Measurements from ENCODE around the gene PNMA8A. TPM values are rescaled to one million over a fixed set of nuclear protein-coding genes. Genes with fewer than 3 reads are reported as not detected.
A peak's percentile ranks its signal among the peaks of the same experiment; 100 is the strongest.

Gene PNMA8A
- total and polyA plus RNA-seq, 10 of the 15 experiments (the other 5 are each of a cell fraction or from before 2014, with no cell fraction given), result 0.02 to 0.28 (median 0.16) TPM

DNA sequence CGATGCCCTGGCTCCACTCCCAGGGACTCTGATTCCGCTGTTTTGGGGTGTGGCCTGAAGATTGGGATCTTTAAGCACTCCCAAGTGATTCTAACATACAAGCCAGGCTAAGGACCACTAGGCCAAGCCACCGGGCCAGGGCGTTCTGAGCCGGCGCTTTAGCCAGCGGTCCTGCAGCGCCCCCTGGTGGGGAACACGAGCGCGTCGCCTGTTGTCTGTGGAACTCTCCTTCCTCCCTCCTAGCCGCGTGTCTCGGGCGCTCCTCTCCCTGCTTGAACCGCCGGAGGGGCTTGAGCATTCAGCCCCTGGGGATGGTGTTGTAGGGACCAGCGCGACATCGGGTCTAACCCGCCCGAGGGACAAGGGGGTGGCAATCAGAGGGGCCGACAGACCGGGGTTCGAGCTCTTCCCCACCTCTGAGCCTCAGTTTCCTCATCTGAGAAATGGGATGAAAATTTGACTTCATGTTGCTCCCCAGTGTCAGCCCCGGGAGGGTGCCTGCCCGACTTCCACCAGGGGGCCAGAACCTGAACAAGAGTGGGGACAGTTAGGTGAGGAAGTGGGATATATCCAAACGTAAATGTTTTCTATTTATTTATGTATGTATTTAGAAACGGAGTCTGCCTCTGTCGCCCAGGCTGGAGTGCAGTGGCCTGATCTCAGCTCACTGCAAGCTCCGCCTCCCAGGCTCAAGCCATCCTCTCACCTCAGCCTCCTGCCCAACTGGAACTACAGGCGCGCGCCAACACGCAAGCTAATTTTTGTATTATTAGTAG, 42.3 kb upstream of the PNMA8A start (continued):
- TF ChIP-seq, protein P1, sequence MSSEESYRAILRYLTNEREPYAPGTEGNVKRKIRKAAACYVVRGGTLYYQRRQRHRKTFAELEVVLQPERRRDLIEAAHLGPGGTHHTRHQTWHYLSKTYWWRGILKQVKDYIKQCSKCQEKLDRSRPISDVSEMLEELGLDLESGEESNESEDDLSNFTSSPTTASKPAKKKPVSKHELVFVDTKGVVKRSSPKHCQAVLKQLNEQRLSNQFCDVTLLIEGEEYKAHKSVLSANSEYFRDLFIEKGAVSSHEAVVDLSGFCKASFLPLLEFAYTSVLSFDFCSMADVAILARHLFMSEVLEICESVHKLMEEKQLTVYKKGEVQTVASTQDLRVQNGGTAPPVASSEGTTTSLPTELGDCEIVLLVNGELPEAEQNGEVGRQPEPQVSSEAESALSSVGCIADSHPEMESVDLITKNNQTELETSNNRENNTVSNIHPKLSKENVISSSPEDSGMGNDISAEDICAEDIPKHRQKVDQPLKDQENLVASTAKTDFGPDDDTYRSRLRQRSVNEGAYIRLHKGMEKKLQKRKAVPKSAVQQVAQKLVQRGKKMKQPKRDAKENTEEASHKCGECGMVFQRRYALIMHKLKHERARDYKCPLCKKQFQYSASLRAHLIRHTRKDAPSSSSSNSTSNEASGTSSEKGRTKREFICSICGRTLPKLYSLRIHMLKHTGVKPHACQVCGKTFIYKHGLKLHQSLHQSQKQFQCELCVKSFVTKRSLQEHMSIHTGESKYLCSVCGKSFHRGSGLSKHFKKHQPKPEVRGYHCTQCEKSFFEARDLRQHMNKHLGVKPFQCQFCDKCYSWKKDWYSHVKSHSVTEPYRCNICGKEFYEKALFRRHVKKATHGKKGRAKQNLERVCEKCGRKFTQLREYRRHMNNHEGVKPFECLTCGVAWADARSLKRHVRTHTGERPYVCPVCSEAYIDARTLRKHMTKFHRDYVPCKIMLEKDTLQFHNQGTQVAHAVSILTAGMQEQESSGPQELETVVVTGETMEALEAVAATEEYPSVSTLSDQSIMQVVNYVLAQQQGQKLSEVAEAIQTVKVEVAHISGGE (CRISPR knock-in tag; IDR thresholded peaks at IDR 0.05), result no peak
- no peak for TF ChIP-seq POLR2A (IDR thresholded peaks at IDR 0.05; ENCODE audit: low read depth, low read length)
- peak; percentile 28 for TF ChIP-seq SP1 (IDR thresholded peaks at IDR 0.05; ENCODE audit: low read depth, low read length)
- TF ChIP-seq FOXK2 (IDR thresholded peaks at IDR 0.05), result no peak
- TF ChIP-seq, protein P2, sequence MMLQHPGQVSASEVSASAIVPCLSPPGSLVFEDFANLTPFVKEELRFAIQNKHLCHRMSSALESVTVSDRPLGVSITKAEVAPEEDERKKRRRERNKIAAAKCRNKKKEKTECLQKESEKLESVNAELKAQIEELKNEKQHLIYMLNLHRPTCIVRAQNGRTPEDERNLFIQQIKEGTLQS (IDR thresholded peaks at IDR 0.05; ENCODE audit: borderline replicate concordance, extremely low read depth, low read depth, low read length), result no peak
- TF ChIP-seq HCFC1 (IDR thresholded peaks at IDR 0.05; ENCODE audit: low read length), result no peak
- peak; percentile 73 for TF ChIP-seq RAD21 (IDR thresholded peaks at IDR 0.05; ENCODE audit: insufficient read depth, low read depth, low read length)
- TF ChIP-seq YY1 (IDR thresholded peaks at IDR 0.05; ENCODE audit: low read depth, low read length), result 0 out of 2 replicates have a peak, but pooled peaks have one; percentile 14
- no peak for TF ChIP-seq MEF2B (IDR thresholded peaks at IDR 0.05; ENCODE audit: partially characterized antibody, poor library complexity, severe bottlenecking)
- TF ChIP-seq SMAD1 (IDR thresholded peaks at IDR 0.05; ENCODE audit: low read depth, partially characterized antibody), result no peak
- TF ChIP-seq, protein P3, sequence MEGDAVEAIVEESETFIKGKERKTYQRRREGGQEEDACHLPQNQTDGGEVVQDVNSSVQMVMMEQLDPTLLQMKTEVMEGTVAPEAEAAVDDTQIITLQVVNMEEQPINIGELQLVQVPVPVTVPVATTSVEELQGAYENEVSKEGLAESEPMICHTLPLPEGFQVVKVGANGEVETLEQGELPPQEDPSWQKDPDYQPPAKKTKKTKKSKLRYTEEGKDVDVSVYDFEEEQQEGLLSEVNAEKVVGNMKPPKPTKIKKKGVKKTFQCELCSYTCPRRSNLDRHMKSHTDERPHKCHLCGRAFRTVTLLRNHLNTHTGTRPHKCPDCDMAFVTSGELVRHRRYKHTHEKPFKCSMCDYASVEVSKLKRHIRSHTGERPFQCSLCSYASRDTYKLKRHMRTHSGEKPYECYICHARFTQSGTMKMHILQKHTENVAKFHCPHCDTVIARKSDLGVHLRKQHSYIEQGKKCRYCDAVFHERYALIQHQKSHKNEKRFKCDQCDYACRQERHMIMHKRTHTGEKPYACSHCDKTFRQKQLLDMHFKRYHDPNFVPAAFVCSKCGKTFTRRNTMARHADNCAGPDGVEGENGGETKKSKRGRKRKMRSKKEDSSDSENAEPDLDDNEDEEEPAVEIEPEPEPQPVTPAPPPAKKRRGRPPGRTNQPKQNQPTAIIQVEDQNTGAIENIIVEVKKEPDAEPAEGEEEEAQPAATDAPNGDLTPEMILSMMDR (IDR thresholded peaks at IDR 0.05 in 2 of 3, conservative IDR thresholded peaks at IDR 0.05 in 1 of 3; ENCODE audit: control insufficient read depth in 2 of 3, extremely low read depth in 1 of 3, insufficient read depth in 1 of 3, low read depth in 3 of 3, low read length in 3 of 3), result peak; percentile 86 to 95 (median 86)
- TF ChIP-seq, protein P4, sequence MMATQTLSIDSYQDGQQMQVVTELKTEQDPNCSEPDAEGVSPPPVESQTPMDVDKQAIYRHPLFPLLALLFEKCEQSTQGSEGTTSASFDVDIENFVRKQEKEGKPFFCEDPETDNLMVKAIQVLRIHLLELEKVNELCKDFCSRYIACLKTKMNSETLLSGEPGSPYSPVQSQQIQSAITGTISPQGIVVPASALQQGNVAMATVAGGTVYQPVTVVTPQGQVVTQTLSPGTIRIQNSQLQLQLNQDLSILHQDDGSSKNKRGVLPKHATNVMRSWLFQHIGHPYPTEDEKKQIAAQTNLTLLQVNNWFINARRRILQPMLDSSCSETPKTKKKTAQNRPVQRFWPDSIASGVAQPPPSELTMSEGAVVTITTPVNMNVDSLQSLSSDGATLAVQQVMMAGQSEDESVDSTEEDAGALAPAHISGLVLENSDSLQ (IDR thresholded peaks at IDR 0.05), result no peak
- no peak for TF ChIP-seq HDGF (IDR thresholded peaks at IDR 0.05)
- TF ChIP-seq, protein P5, sequence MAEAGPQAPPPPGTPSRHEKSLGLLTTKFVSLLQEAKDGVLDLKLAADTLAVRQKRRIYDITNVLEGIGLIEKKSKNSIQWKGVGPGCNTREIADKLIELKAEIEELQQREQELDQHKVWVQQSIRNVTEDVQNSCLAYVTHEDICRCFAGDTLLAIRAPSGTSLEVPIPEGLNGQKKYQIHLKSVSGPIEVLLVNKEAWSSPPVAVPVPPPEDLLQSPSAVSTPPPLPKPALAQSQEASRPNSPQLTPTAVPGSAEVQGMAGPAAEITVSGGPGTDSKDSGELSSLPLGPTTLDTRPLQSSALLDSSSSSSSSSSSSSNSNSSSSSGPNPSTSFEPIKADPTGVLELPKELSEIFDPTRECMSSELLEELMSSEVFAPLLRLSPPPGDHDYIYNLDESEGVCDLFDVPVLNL (IDR thresholded peaks at IDR 0.05; ENCODE audit: low read depth, low read length), result no peak
- TF ChIP-seq, protein P6, sequence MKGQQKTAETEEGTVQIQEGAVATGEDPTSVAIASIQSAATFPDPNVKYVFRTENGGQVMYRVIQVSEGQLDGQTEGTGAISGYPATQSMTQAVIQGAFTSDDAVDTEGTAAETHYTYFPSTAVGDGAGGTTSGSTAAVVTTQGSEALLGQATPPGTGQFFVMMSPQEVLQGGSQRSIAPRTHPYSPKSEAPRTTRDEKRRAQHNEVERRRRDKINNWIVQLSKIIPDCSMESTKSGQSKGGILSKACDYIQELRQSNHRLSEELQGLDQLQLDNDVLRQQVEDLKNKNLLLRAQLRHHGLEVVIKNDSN (IDR thresholded peaks at IDR 0.05; ENCODE audit: borderline replicate concordance, extremely low read length, insufficient read depth, low read depth, low read length), result no peak
- no peak for TF ChIP-seq GATAD2B (conservative IDR thresholded peaks at IDR 0.05; ENCODE audit: low read depth)
- TF ChIP-seq DPF2 (IDR thresholded peaks at IDR 0.05), result no peak
- TF ChIP-seq, protein P7, sequence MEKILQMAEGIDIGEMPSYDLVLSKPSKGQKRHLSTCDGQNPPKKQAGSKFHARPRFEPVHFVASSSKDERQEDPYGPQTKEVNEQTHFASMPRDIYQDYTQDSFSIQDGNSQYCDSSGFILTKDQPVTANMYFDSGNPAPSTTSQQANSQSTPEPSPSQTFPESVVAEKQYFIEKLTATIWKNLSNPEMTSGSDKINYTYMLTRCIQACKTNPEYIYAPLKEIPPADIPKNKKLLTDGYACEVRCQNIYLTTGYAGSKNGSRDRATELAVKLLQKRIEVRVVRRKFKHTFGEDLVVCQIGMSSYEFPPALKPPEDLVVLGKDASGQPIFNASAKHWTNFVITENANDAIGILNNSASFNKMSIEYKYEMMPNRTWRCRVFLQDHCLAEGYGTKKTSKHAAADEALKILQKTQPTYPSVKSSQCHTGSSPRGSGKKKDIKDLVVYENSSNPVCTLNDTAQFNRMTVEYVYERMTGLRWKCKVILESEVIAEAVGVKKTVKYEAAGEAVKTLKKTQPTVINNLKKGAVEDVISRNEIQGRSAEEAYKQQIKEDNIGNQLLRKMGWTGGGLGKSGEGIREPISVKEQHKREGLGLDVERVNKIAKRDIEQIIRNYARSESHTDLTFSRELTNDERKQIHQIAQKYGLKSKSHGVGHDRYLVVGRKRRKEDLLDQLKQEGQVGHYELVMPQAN (conservative IDR thresholded peaks at IDR 0.05), result no peak

Data from GM12878 (cell line).